Activated CD4-positive, alpha-beta T cell treated with anti-CD3 and anti-CD28 coated beads, Interleukin-2, amount 50 U/mL, for 24 hours (primary cell): ENCODE data around the gene ETS1.

Experiments
- DNase-seq, 2 donors: peaks; one replicate each; pipeline ENCODE4 v3.0.0-alpha.2; 2020; ENCODE audit warnings: low read depth in 1 of 2, low spot score in 1 of 2

Gene ETS1

GRCh38 chr11:128504486-128504885 is 82.9 kb downstream of the ETS1 start:
- DNase-seq, result no peak

DNA sequence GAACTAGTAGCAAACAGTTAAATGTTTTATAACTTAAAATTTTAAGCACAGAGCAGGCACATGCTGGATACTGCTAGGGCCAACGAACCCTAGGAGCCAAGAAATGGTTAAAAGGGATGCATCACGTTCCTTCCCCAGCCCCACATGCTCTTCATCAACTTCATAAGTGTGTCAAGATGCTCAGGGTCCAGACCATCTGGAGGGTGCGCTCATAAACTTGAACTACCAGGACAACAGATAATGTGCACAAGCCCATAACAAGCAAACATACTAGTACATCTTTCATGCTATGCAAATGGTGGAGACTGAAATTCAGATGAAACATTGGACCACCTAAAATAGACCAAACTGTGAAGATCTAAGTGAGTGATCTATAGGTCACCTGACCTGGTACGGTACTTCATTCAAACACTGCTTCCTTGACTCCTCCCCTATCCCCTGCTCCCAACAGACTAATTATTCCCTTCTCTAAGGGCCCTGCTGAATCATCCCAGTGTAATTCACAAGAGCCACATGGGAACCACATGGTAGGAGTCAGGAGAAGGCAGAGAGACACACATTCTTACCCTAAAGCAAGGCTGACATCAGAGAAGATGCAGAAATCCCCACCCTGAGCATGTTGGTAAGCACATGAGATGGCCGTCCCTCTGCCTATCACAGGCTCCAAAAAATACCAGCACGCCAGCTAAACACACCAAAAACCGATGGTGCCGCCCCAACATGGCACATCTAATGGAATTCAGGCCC is 83.9 kb downstream of the ETS1 start:
- DNase-seq, result no peak

GRCh38 chr11:128502726-128503125 is 84.6 kb downstream of the ETS1 start:
- no peak for DNase-seq

DNA sequence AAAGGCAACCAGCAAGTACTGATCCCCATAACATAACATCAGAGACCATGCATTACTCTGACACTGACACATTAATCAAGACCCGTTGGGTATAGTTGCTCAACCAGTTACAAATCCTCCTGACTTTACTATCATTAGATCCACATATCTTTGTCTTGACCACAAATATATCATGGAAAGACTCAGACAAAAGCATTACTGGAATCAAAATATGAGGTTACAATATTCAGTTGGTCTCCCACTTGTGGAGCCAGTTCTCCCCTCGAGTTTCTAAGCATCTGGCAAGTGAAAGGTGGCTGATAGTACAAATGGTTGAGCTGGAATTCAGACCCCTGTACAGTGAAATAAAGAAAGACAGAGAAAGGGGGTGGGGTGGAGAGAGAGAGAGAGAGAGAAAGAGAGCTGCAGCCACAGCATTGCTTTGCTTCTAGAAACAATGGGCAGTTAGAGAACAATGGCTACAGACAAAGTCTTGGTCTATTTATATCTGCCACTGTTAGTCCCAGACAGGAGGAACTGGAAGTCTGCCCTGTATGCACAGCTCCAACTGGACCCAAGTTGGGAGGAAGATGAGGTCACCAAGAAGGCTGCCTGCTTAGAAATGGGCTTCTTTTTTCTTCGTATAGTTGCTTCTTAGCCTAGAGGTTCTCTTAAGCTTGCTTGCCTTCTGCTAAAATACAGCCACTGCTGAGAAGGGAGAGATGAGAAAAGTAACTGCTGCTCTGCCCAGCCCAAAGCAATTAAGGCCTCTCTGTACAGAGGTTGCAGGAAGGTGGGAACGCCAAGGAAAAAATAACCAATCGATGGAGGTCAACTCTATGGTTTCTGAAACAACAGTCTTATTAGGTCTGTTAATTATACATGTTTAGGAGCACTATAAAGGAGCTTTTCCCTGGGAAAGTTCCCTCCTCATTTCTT is 85.5 kb downstream of the ETS1 start:
- DNase-seq, result no peak

- no peak for DNase-seq
Observed at GRCh38 chr11:128501008-128501407, 86.3 kb downstream of the ETS1 start.

DNA sequence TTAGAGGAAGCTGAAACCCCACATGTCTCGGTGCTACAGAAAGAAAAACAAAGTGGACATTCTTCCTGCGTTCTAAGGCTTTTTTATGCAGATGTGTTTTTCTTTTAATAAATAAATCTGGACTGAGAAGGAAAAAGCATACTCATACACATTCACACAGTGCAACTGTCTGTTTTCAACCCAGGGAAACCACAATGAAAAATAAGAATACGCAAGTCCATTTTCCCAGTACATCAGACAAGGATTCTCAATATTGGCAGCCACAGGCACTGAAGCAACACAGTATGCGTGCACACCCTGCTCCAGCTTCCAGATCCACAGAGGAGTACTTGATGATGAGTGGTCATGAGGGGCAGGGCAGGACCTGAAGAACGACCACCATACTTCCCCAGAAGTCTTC is 86.9 kb downstream of the ETS1 start:
- DNase-seq, result no peak

- no peak for DNase-seq
Observed at GRCh38 chr11:128499613-128500253, 87.6 kb downstream of the ETS1 start.

GRCh38 chr11:128498721-128499245 is 88.6 kb downstream of the ETS1 start:
- no peak for DNase-seq

GRCh38 chr11:128497776-128498095 is 89.6 kb downstream of the ETS1 start:
- no peak for DNase-seq

DNA sequence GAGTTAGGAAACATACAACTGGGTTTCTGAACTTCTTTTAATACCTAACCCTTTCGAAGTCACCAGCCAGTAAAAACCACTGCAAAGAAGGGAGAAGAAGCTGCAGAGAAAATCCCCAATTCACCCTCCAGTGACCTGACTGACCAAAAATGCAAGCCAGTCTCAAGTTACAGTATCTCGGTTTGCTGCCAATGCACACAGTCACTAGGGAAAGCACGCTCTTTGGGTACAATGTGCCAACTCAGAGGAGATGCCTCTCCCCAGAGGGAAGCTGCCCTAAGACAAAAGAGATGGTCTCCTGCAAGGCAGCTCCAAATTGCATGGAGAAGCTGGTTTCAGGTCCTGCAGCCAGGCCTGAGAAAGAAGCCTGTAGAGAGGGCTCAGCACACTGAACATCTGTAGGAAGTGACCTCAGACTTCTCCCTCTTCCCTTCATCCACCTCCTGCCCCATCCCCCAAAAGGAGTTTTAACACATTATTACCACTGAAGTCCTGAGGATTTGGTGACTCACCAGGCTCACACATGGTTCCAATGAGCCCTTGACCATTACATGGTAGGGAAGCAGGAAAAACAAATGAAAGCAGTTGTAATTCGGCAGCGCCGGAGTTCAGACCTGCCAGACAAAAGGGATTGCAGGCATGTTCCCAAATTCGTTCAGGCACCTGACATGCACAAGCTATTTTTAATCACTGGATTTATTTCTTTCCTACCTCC is 90.1 kb downstream of the ETS1 start:
- DNase-seq, result no peak

GRCh38 chr11:128496692-128497060 is 90.7 kb downstream of the ETS1 start:
- no peak for DNase-seq

GRCh38 chr11:128496249-128496648 is 91.1 kb downstream of the ETS1 start:
- no peak for DNase-seq

GRCh38 chr11:128494418-128495332 is 92.7 kb downstream of the ETS1 start:
- no peak for DNase-seq

GRCh38 chr11:128493570-128493965 is 93.8 kb downstream of the ETS1 start:
- no peak for DNase-seq

DNA sequence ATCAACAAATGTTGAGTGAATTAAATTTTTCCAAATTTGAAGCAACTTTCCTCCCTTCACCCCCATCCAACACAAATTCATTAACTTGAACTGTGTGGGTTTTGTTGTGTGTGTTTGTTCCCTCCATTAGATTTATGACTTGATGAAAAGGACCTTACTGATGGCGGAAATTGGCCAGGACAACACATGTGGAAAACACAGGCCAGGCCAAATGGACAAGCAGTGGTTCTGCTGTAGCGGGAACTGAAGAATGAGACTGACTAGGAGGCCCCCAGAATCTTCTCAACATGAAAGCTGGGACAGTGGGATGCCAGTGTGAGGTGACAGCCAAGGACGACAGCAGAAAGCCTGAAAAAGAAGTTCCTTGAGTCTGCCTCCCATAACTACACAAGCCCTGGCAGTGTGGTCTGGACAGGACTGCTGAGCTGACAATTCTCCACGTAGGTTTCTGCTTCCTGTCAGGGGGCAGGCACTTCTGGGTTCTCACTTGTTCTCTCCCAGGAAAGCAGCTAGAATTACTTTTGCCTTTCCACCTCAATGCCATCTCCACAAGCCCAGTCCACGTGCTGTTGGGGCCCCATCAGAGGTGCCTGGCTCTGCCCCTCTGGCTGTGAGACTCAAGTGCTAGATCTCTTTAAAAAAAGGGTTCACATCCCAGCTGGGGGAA is 94.3 kb downstream of the ETS1 start:
- no peak for DNase-seq

GRCh38 chr11:128492461-128492860 is 94.9 kb downstream of the ETS1 start:
- no peak for DNase-seq

DNA sequence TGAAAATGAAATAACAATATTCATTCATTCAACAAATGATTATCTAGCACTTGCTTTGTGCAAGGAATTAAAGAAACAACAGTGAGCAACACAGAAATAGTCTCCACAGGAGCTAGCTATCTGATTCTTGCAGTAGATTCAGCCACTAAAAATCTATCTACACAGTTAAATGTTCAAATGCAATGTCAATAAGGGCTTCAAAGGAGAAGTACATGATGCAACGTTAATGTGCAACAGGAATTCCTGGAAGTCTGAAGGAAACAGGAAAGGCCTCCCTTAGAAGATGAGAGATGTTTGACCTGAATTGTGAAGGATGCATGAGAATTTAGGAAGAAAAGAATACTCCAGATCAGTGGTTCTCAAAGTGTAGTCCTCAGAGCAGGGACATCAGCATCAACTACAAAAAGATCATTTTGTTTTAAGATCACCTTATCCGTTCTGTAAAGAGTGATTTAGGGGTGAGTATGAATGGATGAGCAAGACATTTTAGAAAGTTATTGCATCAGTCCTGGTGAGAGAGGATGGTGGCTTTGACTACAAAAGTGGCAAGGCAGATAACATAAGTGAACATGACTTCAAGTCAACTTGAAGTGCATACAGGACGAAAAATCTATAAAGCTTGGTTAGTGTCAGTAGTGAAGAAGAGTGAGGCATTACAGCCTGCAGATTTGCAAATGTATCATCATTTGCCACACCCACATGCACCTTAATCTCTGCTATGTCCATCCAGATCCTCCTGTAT is 96.0 kb downstream of the ETS1 start:
- DNase-seq, result no peak

DNA sequence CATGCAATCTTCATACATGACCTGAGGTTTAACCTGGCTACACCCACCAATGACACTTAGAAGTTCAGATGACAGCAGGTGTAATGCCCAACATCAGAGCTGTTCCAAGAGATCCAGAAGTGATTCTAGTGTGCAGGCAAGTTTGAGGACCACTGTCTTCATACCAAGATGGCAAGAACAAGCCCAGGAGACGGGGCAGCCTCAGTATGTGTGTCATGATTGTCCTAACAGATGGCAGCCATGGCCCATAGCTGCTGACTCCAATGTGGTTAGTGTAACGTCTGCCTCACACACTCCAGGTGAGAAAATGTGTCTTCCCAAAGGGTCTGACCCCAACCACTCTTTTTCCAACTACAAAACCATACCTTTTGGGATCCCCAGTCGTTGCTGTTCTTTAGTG is 97.3 kb downstream of the ETS1 start:
- no peak for DNase-seq

DNA sequence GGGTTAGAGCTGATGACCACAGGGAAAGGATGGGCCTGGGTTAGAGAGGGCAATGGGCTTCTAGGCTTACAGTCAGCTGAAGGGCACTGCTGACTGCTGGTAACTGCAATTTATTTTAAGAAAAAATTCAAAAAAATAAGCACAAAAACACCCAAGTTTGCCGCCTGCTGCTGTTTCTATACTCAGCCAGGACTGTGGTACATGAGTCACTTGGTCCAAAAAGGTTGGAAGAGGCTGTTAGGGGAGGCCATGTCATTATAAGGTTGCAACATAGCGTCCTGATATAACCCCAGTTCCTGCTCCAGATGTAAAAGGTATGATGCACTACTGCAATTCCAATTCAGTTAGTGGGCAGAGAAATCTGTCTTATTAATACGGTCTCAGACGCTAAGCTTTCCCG is 98.9 kb downstream of the ETS1 start:
- DNase-seq, result no peak
